ENCODE data around the gene GSTM4. TPM values are rescaled to one million over a fixed set of nuclear protein-coding genes. Genes with fewer than 3 reads are reported as not detected.

The GSTM4 gene
- total and polyA plus RNA-seq, 9 of the 15 experiments (the other 6 are each of a cell fraction or from before 2014, with no cell fraction given) = 18.8 to 53.4 (median 38.8) TPM

DNA sequence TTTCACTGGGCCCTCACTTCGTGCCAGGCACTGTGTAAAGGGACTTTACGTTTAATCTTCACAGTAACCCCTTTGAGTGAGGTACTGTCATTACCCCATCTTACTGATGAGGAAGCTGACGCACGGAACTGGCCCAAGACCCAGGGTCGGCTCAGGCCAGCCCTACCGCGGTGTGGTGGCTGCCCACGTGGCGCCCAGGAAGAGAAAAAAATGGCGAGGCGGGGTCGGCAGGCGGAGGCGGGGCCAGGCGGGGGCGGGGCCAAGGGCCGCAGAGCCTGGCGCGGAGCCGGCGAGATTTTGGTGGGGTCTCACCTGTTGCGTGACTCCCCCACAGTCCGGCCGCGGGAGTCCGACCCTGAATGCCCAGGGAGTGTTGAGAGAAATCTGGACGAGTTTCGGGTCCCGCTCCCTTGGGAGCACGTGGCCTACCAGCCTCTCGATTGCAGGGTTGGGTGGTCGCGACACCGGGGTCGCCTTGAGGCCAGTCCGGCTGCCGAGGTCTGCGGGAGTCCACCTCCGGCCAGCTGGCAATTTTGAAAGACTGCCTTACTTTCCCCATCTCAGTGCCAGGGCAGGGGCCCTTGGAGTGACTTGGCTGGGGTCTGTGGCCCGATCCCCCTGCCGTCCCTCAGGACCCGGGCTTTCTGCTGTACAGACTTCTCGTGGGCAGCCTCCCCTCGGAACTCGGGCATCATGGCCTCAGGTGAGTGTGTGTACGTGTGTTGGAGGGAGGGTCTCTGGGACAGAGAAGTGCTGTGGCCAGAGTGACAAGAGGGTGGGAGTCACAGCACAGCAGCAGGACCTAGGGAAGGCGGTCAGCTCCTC lies 36.1 kb upstream of the GSTM4 start, which contains the start of the genes AMPD2 and GNAT2 (continued):
- TF ChIP-seq SRSF7 (optimal IDR thresholded peaks at IDR 0.05; ENCODE audit: low read depth, low read length) = no peak
- no peak for TF ChIP-seq ZNF12 (CRISPR knock-in tag; IDR thresholded peaks at IDR 0.05)
- TF ChIP-seq, protein P1, sequence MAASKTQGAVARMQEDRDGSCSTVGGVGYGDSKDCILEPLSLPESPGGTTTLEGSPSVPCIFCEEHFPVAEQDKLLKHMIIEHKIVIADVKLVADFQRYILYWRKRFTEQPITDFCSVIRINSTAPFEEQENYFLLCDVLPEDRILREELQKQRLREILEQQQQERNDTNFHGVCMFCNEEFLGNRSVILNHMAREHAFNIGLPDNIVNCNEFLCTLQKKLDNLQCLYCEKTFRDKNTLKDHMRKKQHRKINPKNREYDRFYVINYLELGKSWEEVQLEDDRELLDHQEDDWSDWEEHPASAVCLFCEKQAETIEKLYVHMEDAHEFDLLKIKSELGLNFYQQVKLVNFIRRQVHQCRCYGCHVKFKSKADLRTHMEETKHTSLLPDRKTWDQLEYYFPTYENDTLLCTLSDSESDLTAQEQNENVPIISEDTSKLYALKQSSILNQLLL (CRISPR knock-in tag; IDR thresholded peaks at IDR 0.05; ENCODE audit: borderline replicate concordance) = no peak
- TF ChIP-seq, protein P2, sequence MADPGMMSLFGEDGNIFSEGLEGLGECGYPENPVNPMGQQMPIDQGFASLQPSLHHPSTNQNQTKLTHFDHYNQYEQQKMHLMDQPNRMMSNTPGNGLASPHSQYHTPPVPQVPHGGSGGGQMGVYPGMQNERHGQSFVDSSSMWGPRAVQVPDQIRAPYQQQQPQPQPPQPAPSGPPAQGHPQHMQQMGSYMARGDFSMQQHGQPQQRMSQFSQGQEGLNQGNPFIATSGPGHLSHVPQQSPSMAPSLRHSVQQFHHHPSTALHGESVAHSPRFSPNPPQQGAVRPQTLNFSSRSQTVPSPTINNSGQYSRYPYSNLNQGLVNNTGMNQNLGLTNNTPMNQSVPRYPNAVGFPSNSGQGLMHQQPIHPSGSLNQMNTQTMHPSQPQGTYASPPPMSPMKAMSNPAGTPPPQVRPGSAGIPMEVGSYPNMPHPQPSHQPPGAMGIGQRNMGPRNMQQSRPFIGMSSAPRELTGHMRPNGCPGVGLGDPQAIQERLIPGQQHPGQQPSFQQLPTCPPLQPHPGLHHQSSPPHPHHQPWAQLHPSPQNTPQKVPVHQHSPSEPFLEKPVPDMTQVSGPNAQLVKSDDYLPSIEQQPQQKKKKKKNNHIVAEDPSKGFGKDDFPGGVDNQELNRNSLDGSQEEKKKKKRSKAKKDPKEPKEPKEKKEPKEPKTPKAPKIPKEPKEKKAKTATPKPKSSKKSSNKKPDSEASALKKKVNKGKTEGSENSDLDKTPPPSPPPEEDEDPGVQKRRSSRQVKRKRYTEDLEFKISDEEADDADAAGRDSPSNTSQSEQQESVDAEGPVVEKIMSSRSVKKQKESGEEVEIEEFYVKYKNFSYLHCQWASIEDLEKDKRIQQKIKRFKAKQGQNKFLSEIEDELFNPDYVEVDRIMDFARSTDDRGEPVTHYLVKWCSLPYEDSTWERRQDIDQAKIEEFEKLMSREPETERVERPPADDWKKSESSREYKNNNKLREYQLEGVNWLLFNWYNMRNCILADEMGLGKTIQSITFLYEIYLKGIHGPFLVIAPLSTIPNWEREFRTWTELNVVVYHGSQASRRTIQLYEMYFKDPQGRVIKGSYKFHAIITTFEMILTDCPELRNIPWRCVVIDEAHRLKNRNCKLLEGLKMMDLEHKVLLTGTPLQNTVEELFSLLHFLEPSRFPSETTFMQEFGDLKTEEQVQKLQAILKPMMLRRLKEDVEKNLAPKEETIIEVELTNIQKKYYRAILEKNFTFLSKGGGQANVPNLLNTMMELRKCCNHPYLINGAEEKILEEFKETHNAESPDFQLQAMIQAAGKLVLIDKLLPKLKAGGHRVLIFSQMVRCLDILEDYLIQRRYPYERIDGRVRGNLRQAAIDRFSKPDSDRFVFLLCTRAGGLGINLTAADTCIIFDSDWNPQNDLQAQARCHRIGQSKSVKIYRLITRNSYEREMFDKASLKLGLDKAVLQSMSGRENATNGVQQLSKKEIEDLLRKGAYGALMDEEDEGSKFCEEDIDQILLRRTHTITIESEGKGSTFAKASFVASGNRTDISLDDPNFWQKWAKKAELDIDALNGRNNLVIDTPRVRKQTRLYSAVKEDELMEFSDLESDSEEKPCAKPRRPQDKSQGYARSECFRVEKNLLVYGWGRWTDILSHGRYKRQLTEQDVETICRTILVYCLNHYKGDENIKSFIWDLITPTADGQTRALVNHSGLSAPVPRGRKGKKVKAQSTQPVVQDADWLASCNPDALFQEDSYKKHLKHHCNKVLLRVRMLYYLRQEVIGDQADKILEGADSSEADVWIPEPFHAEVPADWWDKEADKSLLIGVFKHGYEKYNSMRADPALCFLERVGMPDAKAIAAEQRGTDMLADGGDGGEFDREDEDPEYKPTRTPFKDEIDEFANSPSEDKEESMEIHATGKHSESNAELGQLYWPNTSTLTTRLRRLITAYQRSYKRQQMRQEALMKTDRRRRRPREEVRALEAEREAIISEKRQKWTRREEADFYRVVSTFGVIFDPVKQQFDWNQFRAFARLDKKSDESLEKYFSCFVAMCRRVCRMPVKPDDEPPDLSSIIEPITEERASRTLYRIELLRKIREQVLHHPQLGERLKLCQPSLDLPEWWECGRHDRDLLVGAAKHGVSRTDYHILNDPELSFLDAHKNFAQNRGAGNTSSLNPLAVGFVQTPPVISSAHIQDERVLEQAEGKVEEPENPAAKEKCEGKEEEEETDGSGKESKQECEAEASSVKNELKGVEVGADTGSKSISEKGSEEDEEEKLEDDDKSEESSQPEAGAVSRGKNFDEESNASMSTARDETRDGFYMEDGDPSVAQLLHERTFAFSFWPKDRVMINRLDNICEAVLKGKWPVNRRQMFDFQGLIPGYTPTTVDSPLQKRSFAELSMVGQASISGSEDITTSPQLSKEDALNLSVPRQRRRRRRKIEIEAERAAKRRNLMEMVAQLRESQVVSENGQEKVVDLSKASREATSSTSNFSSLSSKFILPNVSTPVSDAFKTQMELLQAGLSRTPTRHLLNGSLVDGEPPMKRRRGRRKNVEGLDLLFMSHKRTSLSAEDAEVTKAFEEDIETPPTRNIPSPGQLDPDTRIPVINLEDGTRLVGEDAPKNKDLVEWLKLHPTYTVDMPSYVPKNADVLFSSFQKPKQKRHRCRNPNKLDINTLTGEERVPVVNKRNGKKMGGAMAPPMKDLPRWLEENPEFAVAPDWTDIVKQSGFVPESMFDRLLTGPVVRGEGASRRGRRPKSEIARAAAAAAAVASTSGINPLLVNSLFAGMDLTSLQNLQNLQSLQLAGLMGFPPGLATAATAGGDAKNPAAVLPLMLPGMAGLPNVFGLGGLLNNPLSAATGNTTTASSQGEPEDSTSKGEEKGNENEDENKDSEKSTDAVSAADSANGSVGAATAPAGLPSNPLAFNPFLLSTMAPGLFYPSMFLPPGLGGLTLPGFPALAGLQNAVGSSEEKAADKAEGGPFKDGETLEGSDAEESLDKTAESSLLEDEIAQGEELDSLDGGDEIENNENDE (IDR thresholded peaks at IDR 0.05; ENCODE audit: low read depth, low read length) = no peak
- TF ChIP-seq, protein P3, sequence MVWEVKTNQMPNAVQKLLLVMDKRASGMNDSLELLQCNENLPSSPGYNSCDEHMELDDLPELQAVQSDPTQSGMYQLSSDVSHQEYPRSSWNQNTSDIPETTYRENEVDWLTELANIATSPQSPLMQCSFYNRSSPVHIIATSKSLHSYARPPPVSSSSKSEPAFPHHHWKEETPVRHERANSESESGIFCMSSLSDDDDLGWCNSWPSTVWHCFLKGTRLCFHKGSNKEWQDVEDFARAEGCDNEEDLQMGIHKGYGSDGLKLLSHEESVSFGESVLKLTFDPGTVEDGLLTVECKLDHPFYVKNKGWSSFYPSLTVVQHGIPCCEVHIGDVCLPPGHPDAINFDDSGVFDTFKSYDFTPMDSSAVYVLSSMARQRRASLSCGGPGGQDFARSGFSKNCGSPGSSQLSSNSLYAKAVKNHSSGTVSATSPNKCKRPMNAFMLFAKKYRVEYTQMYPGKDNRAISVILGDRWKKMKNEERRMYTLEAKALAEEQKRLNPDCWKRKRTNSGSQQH (CRISPR knock-in tag; IDR thresholded peaks at IDR 0.05) = no peak
- no peak for TF ChIP-seq THRAP3 (IDR thresholded peaks at IDR 0.05; ENCODE audit: borderline replicate concordance)
- TF ChIP-seq ZEB2 (IDR thresholded peaks at IDR 0.05) = no peak
- TF ChIP-seq, protein P4, sequence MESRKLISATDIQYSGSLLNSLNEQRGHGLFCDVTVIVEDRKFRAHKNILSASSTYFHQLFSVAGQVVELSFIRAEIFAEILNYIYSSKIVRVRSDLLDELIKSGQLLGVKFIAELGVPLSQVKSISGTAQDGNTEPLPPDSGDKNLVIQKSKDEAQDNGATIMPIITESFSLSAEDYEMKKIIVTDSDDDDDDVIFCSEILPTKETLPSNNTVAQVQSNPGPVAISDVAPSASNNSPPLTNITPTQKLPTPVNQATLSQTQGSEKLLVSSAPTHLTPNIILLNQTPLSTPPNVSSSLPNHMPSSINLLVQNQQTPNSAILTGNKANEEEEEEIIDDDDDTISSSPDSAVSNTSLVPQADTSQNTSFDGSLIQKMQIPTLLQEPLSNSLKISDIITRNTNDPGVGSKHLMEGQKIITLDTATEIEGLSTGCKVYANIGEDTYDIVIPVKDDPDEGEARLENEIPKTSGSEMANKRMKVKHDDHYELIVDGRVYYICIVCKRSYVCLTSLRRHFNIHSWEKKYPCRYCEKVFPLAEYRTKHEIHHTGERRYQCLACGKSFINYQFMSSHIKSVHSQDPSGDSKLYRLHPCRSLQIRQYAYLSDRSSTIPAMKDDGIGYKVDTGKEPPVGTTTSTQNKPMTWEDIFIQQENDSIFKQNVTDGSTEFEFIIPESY (CRISPR knock-in tag; IDR thresholded peaks at IDR 0.05) = no peak
- no peak for TF ChIP-seq SMARCB1 (IDR thresholded peaks at IDR 0.05; ENCODE audit: insufficient read length, low read depth)
- TF ChIP-seq SMARCA5 (IDR thresholded peaks at IDR 0.05) = no peak
- no peak for TF ChIP-seq U2AF1 (optimal IDR thresholded peaks at IDR 0.05; ENCODE audit: low read depth, low read length)

All from K562 (cell line).